ENCODE results near the gene PID1.

DNA sequence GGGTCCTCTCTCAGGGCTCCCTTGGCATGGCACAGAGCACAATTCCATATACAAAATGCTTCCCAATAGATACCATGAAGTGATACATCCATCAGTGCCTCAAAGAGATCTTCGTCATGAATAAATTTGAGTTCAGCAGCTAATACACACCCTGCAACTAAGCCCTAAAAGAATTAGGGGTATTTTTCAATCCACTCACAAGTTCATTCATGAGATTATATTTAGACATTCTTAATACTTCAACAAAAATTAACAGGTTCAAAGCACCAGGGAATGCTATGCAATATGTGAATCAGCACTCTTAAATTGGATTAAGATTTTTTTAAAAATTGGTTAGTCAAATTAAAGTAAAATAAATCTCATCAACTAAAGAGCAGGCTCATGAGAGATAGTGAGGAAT lies 79.7 kb downstream of the PID1 start:
- TF ChIP-seq POLR2A (IDR thresholded peaks at IDR 0.05; ENCODE audit: low read depth, low read length) (no peak), POU2F2 (IDR thresholded peaks at IDR 0.05; ENCODE audit: low read depth, low read length) (no peak), POLR2AphosphoS5 (IDR thresholded peaks at IDR 0.05; ENCODE audit: low read depth, low read length) (no peak), SPI1 (IDR thresholded peaks at IDR 0.05; ENCODE audit: low read depth, low read length) (no peak), TAF1 (IDR thresholded peaks at IDR 0.05; ENCODE audit: low read depth, low read length) (no peak)

Data from GM12891 (cell line).